Activated T-helper 1 cell treated with anti-CD3 and anti-CD28 coated beads, Interleukin-2, amount 50 U/mL, for 16 hours (primary cell): ENCODE data around the gene DSTN.

Experiments
- DNase-seq, 2 donors: peaks; one replicate each; pipeline ENCODE4 v3.0.0-alpha.2; 2020; ENCODE audit warnings: low read depth in 1 of 2, low spot score in 1 of 2

Gene DSTN

DNA sequence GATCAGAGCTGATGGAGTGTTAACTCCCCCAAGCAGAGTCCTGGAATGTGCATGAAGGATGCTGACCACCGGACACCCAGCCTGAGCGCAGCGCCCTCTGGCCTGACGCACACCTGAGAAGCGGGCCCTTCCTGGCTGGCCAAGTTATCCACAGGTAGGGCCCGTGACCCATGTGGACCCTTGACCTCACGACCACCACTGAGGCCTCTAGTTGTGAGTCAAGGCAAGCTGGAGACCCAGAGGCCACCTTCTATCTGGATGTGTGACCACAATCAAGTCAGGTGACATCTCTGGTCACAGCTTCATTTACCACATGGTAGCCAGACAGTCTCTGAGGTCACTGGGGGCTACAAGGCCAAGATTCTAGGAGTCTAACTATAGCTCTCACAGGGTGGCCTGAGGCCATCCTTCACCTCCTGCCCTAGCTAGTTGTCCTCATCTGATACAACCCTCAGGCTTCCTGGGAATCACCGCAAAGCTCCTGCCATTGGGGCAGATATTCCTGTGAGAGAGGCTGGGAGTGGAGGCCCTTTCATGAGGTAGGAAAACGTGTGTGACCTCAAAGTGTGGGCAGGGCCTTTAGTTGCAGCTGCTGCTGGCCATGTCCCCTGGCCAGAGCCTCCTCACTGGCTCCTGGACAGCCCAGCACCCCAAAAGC is 53.1 kb downstream of the DSTN start:
- no peak for DNase-seq

DNA sequence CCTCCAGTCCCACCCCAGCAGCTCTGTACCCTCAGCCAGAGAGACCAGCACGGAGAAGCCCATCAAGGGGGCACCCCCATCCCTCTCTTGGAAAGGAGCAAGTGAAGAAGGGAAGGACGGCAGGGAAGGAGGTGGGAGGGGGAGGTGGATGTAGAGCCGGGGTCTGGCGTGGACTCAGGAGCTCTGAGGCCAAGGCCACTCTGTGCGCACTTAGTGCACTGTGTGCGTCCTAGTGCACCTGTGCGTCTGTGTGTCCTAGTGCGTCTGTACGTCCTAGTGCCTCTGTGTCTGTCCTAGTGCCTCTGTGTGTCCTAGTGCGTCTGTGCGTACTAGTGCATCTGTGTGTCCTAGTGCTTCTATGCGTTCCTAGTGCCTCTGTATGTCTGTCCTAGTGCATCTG is 54.2 kb downstream of the DSTN start:
- no peak for DNase-seq

DNA sequence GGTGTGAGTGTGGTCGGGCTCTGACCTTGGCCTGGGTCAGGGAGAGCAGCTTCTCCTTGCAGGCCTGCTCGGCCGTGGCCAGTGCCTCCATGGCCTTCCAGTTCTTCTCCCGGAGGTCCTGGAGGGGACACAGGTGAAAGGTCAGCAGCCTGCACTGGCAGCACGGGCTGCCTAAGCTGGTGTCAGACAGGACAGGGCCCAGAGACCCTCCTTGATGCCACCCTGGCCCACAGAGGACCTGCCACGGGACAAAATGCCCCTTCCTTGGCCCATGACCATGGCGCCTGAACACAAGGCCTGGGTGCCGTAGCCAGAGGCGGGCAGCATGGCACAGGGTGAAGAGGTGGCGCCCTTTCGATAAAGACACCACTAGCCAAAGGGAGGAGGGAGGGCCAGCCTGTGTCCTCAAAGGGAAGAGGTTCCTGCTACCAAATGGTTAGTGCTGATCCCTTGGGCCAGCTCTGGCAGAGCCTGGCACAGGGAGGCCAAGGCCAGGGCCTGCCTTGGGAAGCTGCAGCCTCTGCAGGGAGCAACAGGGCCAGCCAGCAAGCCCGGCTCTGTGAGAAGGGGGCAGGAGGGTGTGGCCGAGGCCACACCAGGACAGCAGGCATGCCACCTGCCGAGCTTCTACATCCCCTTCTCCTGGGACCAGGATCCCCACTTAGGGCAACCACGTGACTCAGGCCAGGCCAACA is 54.8 kb downstream of the DSTN start:
- DNase-seq = no peak

DNA sequence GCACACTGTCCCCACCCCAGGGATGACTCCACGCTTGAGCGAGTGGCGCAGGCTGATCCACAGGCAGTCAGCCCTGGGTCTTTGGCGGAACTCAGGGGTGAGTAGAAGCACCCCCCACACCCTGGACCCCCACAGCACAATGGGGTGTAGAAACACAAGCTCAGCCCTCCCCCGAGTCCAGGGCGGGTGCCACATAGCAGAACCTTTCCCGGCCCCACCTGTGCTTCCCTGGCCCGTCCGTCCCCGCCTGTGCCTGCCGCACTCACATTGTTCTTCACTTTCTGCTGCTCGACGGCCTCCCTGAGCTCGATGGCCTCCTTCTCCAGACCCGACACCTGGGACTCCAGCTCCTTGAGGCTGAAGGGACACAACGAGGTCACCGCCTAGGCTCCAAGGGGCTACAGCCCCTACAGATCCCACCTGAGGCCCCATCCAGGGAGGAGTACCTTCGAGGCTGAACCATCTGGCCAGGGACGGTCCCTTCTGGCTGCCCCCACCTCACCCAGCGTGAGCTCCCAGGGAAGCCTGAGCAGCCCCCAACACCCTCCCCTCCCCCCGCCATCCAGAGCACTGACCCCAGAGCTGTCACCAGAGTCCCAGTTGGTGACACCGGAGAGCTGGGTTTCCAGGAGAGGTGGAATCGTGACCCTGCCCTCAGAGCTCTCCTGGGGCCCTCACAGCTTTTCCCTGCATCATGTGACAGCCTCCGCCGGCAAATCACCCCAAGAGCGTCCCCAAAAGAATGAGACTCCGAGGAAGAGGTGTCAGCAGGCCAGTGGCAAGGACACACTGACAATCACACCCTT is 55.6 kb downstream of the DSTN start:
- no peak for DNase-seq

DNA sequence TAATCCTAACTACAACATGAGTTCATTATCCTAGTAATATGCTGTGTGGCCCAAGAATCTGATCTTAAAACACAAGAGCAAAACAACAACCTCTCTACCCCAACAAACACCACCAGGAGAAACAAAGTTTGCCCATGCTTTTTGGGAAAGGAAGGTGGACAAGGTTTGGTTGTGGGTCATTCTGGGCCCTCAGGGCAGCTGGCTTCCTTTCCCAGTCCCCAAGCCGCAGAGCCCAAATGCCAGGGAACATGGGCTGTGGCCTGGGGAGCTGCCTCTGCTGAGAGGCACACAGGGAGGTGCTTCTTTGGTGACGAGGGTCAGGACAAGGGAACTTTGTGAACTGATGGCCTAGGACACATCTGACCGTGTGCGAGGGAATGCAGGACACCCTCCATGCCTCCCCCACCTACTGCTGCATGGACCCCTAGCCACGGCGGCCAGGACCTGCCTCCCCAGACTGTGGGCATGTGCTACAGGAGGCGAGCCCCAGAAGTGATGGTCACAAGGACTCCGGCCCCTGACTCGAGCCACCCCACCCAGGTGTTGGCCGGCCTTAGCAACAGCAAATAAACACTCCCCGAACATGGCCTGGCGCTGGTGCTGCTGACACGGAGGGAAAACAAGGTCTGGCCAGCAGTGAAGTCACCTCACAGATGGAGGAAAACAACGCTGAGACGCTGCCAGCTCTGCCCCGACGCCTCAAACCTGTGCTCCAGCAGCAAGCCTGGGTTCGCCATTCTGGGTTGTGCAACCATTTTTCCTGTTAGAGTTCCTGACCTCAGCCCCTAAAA is 56.5 kb downstream of the DSTN start:
- no peak for DNase-seq

DNA sequence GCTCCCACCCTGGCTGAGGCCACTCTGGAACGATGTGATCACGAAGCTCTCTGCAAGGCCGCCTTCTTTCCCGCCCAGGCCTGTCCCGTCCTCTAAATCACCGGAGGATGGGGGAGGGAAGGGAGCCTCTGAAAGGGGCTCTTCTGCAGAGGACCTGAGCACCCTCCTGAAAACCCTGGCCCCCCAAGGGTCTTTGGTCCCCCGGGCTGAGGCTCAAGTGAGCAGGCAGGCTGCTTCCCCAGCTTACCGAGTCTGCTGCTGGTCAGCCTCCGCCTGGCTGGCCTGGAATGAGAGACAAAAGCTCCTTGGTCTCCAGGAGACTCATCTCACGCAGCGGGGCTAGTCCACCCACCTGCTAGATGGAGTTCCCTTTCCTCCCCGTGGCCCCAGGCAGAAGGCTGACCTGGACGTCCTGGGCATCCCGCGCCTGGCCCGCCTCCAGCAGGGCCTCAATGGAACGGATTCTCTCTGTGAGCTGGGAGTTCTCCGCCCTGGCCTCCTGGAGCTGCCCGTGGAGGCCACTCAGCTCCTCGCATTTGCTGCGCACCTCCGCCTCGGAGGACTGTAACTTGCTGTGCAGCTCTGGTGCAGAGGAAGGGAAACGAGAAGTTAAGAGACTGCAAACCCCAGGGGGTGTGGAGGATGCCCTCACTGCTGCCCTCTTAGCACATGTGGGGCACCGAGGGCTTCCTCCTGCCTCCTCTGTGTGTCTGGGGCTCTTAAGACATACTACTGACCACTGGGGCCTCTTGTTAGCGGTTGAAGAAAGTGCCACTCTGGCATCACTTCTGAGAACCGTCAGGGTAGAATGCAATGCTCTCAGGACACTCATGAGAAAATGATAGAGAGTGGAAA is 57.5 kb downstream of the DSTN start:
- DNase-seq = no peak

DNA sequence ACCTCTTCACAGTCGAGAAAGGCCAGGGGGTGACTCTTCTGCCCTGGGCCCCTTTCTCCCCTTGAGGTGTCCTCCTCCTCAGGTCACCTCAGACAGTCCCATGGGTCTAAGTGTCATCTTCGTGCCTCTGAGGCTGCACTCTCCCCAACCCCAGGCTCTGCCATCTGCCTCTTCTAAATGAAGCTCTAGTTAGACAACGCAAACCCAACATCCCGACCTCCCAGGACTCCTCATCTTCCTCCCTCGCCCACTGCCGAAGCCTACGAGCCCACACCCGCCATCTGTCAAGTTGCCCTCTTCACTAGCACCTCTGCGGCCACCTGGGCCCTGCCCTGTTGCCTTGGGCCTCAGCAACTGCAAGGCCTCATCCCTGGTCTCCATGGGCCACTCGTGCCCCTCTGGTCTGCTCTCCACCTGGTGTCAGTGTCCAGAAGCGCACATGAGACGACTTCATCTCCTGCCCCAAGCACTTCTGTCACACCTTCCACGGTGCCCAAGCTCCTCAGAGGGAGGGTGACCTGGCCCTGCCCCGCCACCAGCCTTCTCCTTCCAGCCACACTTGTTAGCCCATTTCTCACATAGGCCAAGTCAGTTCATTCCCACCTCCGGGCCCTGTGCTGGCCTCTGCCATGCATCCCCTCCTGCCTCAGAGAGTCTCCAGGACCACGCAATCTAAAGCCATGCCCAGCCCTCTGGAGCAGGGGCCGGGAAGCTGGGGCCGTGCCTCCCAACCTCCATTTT is 58.4 kb downstream of the DSTN start:
- no peak for DNase-seq

DNA sequence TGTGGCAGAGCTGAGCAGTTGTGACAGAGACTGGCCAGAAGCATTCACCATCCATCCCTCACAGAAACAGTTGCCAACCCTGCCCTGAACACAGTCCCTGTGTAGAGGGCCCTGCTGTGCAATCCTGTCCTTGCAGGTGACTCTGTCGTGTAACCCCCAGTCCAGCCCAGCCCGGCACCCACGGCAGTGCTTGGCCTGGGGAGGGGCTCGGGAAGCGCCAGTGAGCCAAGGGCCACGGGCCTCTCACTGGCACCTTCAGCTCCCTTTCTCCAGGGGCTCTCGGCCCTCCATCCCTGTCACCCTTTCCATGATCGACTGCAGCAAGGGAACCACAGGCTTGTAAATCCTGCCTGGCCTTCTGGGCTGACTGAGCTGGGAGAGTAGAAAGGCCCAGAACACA is 59.1 kb downstream of the DSTN start:
- DNase-seq = no peak

DNA sequence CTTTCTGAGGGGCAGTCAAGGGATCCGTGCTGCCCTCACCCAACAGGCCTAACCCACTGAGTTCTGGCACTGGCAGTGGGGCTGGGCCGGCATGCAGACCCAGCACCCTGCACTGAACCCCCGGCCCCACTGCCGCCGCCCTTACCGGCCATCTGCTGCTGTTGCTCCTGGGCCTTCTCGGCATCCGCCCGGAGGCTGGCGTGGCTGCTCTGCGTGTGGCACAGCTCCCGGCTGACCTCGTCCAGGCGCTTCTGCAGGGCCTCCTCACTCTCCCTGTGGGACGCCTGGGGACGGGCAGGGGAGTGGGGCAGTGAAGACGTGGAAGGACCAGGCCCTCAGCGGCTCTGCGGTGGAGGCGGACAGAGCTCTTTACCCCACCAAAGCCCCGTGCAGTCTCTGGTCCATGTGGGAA is 59.8 kb downstream of the DSTN start:
- no peak for DNase-seq

DNA sequence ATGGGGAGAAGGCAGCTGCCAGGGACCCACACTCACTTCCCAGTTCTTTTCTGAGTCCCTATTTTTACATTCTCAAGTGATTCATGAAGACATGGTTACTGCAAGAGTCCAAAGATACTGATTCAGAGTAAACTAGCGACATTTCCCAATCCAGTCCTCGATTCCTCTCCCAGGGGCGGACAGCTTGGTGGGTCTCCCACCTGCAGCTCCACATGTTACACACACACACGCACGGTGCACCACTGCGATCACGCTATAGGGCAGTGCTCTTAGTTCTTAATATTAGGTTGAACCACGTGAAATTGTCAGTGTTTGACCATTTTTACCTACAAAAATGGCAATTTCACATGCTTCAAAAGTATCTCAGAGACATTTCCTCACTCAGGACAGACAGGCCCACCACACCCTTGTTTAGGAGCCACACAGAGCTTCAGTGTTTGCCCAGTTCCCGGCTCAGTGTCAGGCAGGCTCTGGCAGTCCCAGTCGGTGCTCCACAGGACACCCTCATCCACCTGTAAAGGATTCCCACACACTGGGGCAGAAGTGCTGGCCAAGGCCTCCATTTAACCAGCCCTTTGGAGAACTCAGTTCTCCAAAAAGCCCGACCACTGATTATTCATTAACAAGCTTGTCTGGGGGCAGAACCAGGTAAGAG is 60.4 kb downstream of the DSTN start:
- no peak for DNase-seq

DNA sequence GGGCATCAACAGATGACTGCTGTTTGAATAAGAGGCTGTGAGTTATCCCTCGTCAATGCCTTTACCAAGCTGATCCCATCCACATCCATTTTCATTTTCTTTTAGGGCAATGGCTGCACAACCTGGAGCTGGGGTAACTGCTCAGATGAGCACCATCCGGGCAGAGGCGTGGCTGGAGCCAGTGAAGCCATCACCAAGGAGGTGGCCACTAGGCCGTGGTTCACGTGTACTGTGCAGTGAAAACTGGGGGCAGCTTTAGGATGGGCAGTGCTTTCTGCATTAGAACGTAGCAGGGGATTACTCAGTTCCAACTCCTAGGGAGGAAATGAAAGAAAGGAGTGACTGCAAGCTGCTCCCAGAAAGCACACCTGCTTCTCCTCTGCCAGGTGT is 60.9 kb downstream of the DSTN start:
- DNase-seq = no peak

DNA sequence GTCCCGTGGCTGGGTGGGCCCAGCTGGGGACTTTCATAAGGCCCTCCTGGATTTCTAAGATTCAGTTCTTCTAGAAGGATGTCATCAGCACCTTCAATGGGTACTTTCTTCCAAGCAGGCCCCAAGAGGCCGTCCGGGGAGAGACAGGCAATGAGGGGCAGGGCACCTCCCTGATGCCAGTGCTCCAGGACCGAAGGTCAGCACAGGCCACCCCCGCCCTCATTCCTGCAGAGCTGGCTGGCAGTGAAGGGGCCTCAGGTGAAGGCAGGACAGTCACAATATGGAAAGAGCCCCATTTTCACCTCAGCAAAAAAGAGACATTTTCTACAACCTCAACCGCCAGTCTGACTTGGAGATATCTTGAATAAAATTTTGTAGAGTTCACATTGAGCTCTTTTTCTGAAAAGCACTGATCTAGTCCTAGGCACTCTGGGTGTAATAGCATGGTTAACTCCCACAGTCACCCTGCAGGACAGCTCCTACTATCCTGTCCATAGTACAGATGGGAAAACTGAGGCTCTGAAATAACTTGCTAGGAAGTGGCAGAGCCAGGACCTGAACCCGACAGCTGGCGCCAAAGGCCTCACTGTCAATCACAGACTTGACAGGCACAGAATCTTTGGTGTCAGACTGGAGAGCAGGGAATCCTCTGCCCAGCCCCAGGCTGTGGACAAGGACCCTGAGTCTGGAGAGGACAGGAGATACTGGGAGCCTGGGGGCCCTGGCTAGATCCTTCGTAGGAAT is 61.9 kb downstream of the DSTN start:
- DNase-seq = no peak

DNA sequence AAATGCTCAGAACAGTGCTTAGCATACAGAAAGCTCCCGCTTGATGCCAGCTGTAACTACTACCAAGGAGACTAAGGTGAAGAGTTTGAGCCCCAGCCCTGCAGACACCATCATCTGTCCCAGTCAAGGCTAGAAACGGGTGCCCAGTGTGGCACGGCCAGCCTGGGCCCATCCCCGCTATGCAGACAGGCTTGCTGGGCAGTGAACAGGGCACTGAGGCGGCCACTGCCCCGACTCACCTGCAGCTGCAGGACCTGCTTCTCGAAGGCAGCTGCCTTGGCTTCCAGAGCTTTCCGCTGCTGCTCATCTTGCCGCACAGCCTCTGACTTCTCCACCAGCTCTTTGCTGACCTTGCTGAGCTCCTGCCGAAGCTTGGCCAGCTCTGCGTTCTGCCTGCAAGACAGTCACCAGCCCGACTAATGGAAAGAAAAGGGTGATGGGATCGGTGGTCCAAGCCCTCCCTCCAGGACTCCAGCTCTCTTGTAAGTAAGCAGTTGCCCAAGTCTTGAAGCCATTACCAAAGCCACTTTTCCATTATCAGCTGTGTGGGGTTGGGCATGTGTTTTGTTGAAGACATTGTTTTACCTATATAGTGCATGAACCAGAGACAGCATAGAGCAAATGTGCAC is 63.5 kb downstream of the DSTN start:
- DNase-seq = no peak

DNA sequence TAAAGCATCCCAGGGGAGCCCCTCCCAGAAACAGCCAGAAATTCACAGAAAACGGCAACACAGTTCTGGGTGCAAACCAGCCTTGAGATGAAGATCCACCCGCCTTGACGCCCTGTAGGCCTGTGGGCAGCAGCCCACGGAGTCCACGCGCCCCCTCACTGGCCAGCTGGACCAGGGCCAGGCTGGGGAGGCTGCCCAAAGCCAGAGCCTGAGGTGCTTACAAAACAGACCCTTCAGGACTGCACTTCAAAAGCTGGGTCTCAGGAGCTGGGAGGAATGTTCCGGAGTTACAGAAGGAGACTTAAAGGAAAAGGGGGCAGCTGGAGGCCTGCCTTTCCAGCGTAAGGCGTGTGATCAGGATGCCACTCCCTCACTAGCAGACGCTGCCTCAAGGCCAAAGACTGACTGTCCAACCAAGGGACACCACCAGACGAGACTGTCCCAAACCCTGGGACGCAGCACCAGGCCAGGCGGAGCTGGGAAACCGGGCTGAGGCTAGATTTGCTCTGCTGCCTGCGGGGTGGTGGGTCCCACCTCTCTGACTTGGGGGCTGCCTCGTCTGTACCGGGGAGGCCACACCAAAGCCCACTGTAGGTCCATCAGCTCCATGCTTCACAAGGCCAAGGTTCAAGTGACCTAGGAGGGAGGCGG is 64.1 kb downstream of the DSTN start:
- no peak for DNase-seq

DNA sequence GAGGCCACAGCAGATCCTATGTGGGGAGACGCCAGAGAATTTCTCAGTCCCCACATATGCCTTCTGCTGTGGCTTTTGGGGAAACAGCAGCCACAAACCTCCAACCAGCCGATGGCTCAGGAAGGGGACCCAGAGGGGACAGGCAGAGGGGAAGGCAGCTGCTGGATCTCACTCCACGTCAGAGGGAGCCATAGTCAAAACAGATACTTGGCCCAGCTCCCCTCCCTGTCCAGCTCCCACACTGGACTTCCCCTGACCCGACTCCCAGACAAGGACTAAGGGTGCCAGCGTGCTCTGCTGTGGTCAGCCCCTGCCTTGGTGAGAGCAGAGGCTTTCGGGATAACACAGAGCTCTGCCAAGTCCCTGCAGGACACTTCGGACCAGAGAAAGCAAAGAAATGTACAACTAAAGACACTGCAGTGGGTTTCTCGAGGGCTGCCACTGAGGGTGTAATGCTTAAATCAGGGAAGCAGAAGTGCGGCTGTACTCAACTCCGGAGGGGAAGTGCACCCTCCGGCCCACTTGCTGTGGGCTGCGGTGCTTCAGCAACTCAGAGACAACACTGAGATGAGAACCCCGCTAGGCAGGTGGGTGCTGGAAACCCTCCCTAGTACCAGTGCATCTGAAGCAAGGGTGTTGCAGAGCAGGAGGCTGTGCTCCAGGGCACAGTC is 64.9 kb downstream of the DSTN start:
- DNase-seq = no peak

DNA sequence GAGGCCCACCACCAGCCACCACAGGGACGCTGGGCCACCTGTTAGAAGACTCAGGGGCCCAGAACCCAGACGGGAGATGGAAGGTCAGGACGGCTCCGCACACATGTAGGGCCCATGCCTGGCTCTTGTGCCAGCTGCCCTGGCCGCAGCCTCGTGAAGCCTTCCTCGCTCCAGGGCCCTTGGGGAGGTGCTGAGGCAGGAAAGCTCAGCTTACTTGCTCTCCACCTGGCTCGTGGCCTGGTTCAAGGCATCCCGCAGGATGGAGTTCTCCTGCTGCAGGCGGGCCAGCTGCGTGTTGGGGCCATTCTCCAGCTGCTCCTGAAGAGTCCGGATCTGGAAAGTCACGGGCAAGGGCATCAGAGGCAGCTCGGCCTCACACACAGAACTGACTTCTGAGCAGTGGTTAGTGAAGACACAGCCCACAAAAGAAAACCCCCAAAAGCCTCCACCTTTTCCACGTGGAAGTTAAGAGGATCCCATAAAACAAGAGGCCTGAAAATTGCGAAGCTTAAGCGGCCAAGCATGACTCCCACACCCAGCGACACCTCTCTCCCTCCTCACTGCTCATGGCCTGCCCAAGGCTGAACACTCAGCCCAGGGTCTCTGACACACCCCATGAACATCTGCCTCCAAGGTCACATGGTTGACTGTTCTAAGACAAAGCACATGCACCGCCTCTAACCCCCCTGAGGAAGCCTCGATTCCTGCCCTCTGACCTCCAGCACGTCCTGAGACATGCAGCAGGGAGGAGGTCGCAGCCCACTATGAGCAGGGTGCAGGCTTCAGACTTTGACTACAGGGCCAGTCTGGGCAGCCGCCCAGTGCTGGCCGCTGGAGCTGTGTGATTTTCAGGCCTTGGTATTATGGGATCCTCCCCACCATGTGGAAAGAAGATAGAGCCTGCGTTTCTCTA is 65.7 kb downstream of the DSTN start:
- DNase-seq = no peak
